Spleen (tissue), 7 donors: ENCODE results near the gene TMEM215.

Source experiments
- CTCF ChIP-seq, 11 experiments: fragments of 200-600 bp in 7 of 11; fragments of 450-650 bp in 4 of 11; sonication (generic) in 4 of 11; IDR thresholded peaks in 8 of 11; conservative IDR thresholded peaks in 3 of 11; 1 replicate in 7 of 11; 2 replicates in 4 of 11; pipeline versions ENCODE4 v1.4.0 to v1.8.0; 2016 to 2021; ENCODE audit warnings: antibody characterized with exemption in 11 of 11, inconsistent platforms in 4 of 11, mild to moderate bottlenecking in 1 of 11
- POLR2A ChIP-seq, 3 donors: fragments of 450-650 bp; IDR thresholded peaks; one replicate each; pipeline ENCODE4 v1.5.1; 2017; ENCODE audit warnings: antibody characterized with exemption in 3 of 3, mild to moderate bottlenecking in 1 of 3
- donor health status: DM: no; HTN: no; CAD: no; lungs with moderate emphysema.
- donor health status: DM: no; HTN: no; CAD: no.
- donor health status: DM: no; HTN: no; CAD: no.

- no peak for TF ChIP-seq POLR2A (IDR thresholded peaks at IDR 0.05)
- no peak for TF ChIP-seq CTCF (IDR thresholded peaks at IDR 0.05 in 8 of 11, conservative IDR thresholded peaks at IDR 0.05 in 3 of 11)
These were observed 23.9 kb downstream of the TMEM215 start for GRCh38 chr9:32807217-32807616.
